K562 (cell line): ENCODE results near the gene HSD3B2. TPM values are rescaled to one million over a fixed set of nuclear protein-coding genes. Genes with fewer than 3 reads are reported as not detected.

ENCODE experiments used
- ATAC-seq: fragments of 200-7000 bp; cut with Tn5 transposase; 3 replicates; pipeline ENCODE4 v1.9.1; 2020; ENCODE audit warnings: moderate library complexity
- BruUV-seq: library from RNA; stranded (reverse); fragments of 400-500 nt; replicated peaks from 2 replicates; lab custom pipeline; 2021; lab: Mats Ljungman, UMichigan
- CTCF ChIA-PET: fragments of 300-600 bp; formaldehyde crosslinking; extraction: SDS; loops from one replicate; lab custom pipeline; 2021; ENCODE audit warnings: low intra/inter-chr PET ratio; lab: Yijun Ruan, JAX
- POLR2A ChIA-PET: fragments of 300-600, 350-650 bp; sonication (Branson Sonifier 250); formaldehyde crosslinking; extraction: SDS; loops from one replicate; lab custom pipeline; 2021; ENCODE audit warnings: antibody characterized with exemption, inconsistent platforms; lab: Yijun Ruan, JAX
- DNase-seq, 4 experiments: peaks; one replicate each; pipeline versions ENCODE4 v3.0.0 to v3.0.0-alpha.2; 2011 to 2018; ENCODE audit warnings: low spot score in 3 of 4, mixed read lengths in 3 of 4; ENCODE audit errors: extremely low read depth in 1 of 4
- FAIRE-seq: peaks from 2 replicates; lab custom pipeline; 2011; peaks lifted over from hg19 to GRCh38; lab: Jason Lieb, UNC
- H2AFZ ChIP-seq: 2 replicates; pipeline ENCODE4 v1.6.0; 2011; ENCODE audit warnings: low read depth, low read length, control low read depth, inconsistent platforms
- H3K27ac ChIP-seq: fragments of 200-600 bp; 3 replicates; pipeline ENCODE4 v1.8.0; 2011; ENCODE audit warnings: low read depth, mild to moderate bottlenecking, control low read depth, inconsistent platforms, low read length, moderate library complexity, mixed read lengths; ENCODE audit errors: extremely low read depth
- H3K27me3 ChIP-seq, 2 experiments: fragments of 300-600 bp in 1 of 2; 2 replicates in 1 of 2; 3 replicates in 1 of 2; pipeline versions ENCODE4 v1.6.0 to v1.8.0; 2011; ENCODE audit warnings: inconsistent platforms in 2 of 2, low read length in 2 of 2, mild to moderate bottlenecking in 1 of 2, mixed read lengths in 1 of 2, moderate library complexity in 1 of 2; ENCODE audit not compliant: control insufficient read depth in 2 of 2, insufficient read depth in 2 of 2
- H3K36me3 ChIP-seq: fragments of 300-600 bp; 3 replicates; pipeline ENCODE4 v1.8.0; 2011; ENCODE audit warnings: mild to moderate bottlenecking, low read length, inconsistent platforms; ENCODE audit not compliant: control insufficient read depth, insufficient read depth
- H3K4me1 ChIP-seq, 2 experiments: fragments of 200-600 bp in 1 of 2; replicated peaks in 1 of 2; 2 replicates in 1 of 2; 3 replicates in 1 of 2; pipeline versions ENCODE4 v1.5.1 to v1.8.0; 2011; ENCODE audit warnings: inconsistent platforms in 2 of 2, low read length in 2 of 2, mild to moderate bottlenecking in 1 of 2, mixed read lengths in 1 of 2, moderate library complexity in 1 of 2; ENCODE audit not compliant: control insufficient read depth in 2 of 2, insufficient read depth in 2 of 2
- H3K4me2 ChIP-seq: 2 replicates; pipeline ENCODE4 v1.6.1; 2011; ENCODE audit warnings: low read length, control low read depth, inconsistent platforms, mixed read lengths; ENCODE audit not compliant: insufficient read depth
- H3K4me3 ChIP-seq: fragments of 200-600 bp; sonication (generic), shearing (Covaris generic); 2 replicates; pipeline ENCODE4 v1.5.1; 2016; ENCODE audit warnings: control low read depth, inconsistent platforms
- H3K79me2 ChIP-seq: fragments of 200-600 bp; 3 replicates; pipeline ENCODE4 v1.8.0; 2011; ENCODE audit warnings: low read length, inconsistent platforms; ENCODE audit not compliant: control insufficient read depth, insufficient read depth
- H3K9ac ChIP-seq, 2 experiments: 2 replicates each; pipeline versions ENCODE4 v1.6.0 to v1.6.1; 2011; ENCODE audit warnings: low read depth in 2 of 2, low read length in 2 of 2, control low read depth in 1 of 2, inconsistent platforms in 1 of 2, mild to moderate bottlenecking in 1 of 2, mixed read lengths in 1 of 2; ENCODE audit not compliant: insufficient read depth in 1 of 2
- H3K9me1 ChIP-seq: one replicate; pipeline ENCODE4 v1.6.0; 2011; ENCODE audit warnings: inconsistent platforms, mild to moderate bottlenecking, low read length, moderate library complexity; ENCODE audit not compliant: control insufficient read depth, insufficient read depth
- H3K9me3 ChIP-seq: replicated peaks from 2 replicates; pipeline ENCODE4 v1.5.1; 2011; ENCODE audit warnings: low read depth, low read length, inconsistent platforms; ENCODE audit not compliant: control insufficient read depth, insufficient read depth
- H4K20me1 ChIP-seq: replicated peaks from 2 replicates; pipeline ENCODE4 v1.6.1; 2011; ENCODE audit warnings: low read length, inconsistent platforms, mixed read lengths; ENCODE audit not compliant: control insufficient read depth, insufficient read depth
- COPS2 ChIP-seq: fragments of 450-650 bp; conservative IDR thresholded peaks from 2 replicates; pipeline ENCODE4 v1.6.1; 2016; ENCODE audit warnings: mild to moderate bottlenecking, moderate library complexity
- FOXK2 ChIP-seq, 2 experiments: fragments of 450-650 bp; IDR thresholded peaks in 1 of 2; conservative IDR thresholded peaks in 1 of 2; 2 replicates each; pipeline ENCODE4 v1.6.1; 2016; ENCODE audit warnings: low read depth in 2 of 2, mild to moderate bottlenecking in 1 of 2
- PHF21A ChIP-seq: fragments of 450-650 bp; IDR thresholded peaks from 2 replicates; pipeline ENCODE4 v1.6.1; 2017; ENCODE audit warnings: low read depth, borderline replicate concordance
- RBM17 ChIP-seq: fragments of 200-400 bp; formaldehyde crosslinking; IDR thresholded peaks from 2 replicates; pipeline ENCODE4 v1.6.1; 2017; ENCODE audit warnings: low read depth, mild to moderate bottlenecking, low read length, borderline replicate concordance
- SMAD2 ChIP-seq: fragments of 150-350 bp; IDR thresholded peaks from 2 replicates; pipeline ENCODE4 v1.6.1; 2014; ENCODE audit warnings: low read depth, mild to moderate bottlenecking, low read length
- THRA ChIP-seq: fragments of 450-650 bp; IDR thresholded peaks from 2 replicates; pipeline ENCODE4 v1.6.1; 2017; ENCODE audit warnings: mild to moderate bottlenecking, moderate library complexity
- ZNF146 ChIP-seq: IDR thresholded peaks from one replicate; pipeline ENCODE4 v1.6.1; 2018; ENCODE audit warnings: missing compliant biosample characterization; ENCODE audit not compliant: unreplicated experiment
- ZNF384 ChIP-seq: IDR thresholded peaks from 2 replicates; pipeline ENCODE4 v1.6.1; 2012; ENCODE audit warnings: low read depth, low read length, improper control_type of control experiment
- ZNF699 ChIP-seq: fragments of 250-450 bp; sonication (Bioruptor Pico); IDR thresholded peaks from 2 replicates; pipeline ENCODE4 v1.8.0; 2021; ENCODE audit warnings: mild to moderate bottlenecking, moderate library complexity; ENCODE audit not compliant: insufficient replicate concordance
- WGBS: fragments of 100-300 bp; shearing (Covaris generic); methylation state at CpG from one replicate; pipeline ENCODE4 v1.1.6; 2016; ENCODE audit warnings: low coverage, mixed read lengths; ENCODE audit not compliant: insufficient coverage; ENCODE audit errors: missing lambda C conversion rate; 5-methylcytosine and 5-hydroxymethylcytosine counted together
- in situ Hi-C: fragments of 300-500 bp; cut with MboI; formaldehyde crosslinking; loops from 4 replicates; pipeline ENCODE4 v1.15.0; 2018; ENCODE audit warnings: inconsistent platforms, mixed read lengths
- intact Hi-C: fragments of 100-400 bp; cut with micrococcal nuclease; formaldehyde crosslinking; loops from 2 replicates; pipeline ENCODE4 v1.14.2; 2022
- polyA plus RNA-seq, 8 experiments: library from polyadenylated mRNA; depleted of rRNA in 4 of 8; stranded (reverse) in 5 of 8; unstranded in 3 of 8; fragments of >200 nt; fragmentation: Nextera tagmentation in 2 of 8; fragmentation: Illumina TruSeq in 1 of 8; extraction: Ambion mirVana in 2 of 8; extraction: Trizol in 1 of 8; gene quantifications; 2 replicates each; pipeline versions ENCODE4 v1.2.1 to v1.2.3, GENCODE V29; 2011 to 2014; ENCODE audit warnings: inconsistent platforms in 1 of 8, missing spikeins in 1 of 8
- total RNA-seq, 7 experiments: library from RNA; depleted of rRNA in 6 of 7; stranded (reverse); fragments of >200 nt in 6 of 7; fragmentation: Illumina TruSeq in 2 of 7; extraction: Trizol in 2 of 7; gene quantifications; 2 replicates each; pipeline versions ENCODE4 v1.2.1 to v1.2.3, GENCODE V29; 2011 to 2021; ENCODE audit warnings: low replicate concordance in 1 of 7
- TF ChIP-seq, protein P1 (sequence below): fragments of 200-600 bp; sonication (generic); IDR thresholded peaks from one replicate; pipeline ENCODE4 v1.6.1; 2012; ENCODE audit warnings: mild to moderate bottlenecking, low read depth, low read length, inconsistent platforms

HSD3B2 gene
- total and polyA plus RNA-seq, 9 of the 15 experiments (the other 6 are each of a cell fraction or from before 2014, with no cell fraction given) = 1.1 TPM; not detected in 8

DNA sequence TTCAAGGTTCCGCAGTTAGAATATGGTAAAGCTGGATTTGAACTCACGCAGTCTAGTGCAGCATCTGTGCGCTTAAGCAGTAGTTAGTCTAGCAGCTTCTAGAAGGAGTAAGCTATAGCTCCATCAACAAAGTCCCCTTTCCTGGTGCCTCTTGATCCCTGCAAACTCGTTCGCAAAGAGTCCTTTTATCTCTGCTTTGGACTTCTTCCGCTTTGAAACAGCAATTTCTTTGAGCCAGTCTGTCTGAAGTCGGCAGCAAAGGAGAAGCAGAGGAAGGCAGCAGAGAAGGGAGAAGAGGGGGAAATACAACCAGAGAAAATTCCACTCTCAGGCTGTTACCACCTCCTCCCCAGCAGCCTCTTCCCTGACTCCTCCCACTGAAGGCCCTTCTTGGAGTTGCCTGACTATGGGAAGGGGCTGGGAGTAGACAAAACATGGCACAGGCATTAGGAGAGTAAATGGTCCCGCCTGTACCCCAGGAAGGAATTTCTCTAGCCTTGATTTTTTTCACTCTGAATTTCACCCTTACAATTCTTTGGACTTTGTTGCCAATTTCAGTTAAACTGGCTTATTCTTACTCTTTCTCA, 25.9 kb downstream of the HSD3B2 start:
- no peaks in the 10 kb centered on the region for H3K9me1 ChIP-seq
- no peak overlapping the region for H3K9ac ChIP-seq
- DNase-seq (no peak), ATAC-seq (no peak), FAIRE-seq (no peak)
- POLR2A ChIA-PET = no interaction called here
- H3K79me2 ChIP-seq = no peaks in the 10 kb centered on the region
- no peak overlapping the region for H2AFZ ChIP-seq
- no TSS peak for BruUV-seq
- no peaks in the 10 kb centered on the region for H3K36me3 ChIP-seq
- in situ Hi-C loops = no loop called here
- H3K27ac ChIP-seq = no peak overlapping the region
- no peaks in the 10 kb centered on the region for H3K4me1 ChIP-seq
- no peaks in the 10 kb centered on the region for H4K20me1 ChIP-seq
- under 1% methylated on average over 8 of the region's 8 CpGs for WGBS
- intact Hi-C loops = loop anchor here (5.0 kb wide), 1 partner anchor 36 kb away; no protein-coding TSS in a partner anchor
- no peak overlapping the region for H3K4me3 ChIP-seq
- H3K27me3 ChIP-seq = 0 out of 5 replicates have a peak, but pooled peaks cover 0 to 2% of the 10 kb centered on the region in 2 experiments
- no peaks in the 10 kb centered on the region for H3K9me3 ChIP-seq
- H3K4me2 ChIP-seq = no peak overlapping the region
- CTCF ChIA-PET = no interaction called here
- TF ChIP-seq SMAD2 (no peak), FOXK2 (conservative IDR thresholded peaks at IDR 0.05 in 1 of 2, IDR thresholded peaks at IDR 0.05 in 1 of 2; ENCODE audit: low read depth in 2 of 2) (no peak), ZNF146 (no peak), ZNF699 (CRISPR knock-in tag) (no peak), COPS2 (no peak), THRA (no peak), PHF21A (no peak), RBM17 (no peak), ZNF384 (no peak)
- TF ChIP-seq, protein P1, sequence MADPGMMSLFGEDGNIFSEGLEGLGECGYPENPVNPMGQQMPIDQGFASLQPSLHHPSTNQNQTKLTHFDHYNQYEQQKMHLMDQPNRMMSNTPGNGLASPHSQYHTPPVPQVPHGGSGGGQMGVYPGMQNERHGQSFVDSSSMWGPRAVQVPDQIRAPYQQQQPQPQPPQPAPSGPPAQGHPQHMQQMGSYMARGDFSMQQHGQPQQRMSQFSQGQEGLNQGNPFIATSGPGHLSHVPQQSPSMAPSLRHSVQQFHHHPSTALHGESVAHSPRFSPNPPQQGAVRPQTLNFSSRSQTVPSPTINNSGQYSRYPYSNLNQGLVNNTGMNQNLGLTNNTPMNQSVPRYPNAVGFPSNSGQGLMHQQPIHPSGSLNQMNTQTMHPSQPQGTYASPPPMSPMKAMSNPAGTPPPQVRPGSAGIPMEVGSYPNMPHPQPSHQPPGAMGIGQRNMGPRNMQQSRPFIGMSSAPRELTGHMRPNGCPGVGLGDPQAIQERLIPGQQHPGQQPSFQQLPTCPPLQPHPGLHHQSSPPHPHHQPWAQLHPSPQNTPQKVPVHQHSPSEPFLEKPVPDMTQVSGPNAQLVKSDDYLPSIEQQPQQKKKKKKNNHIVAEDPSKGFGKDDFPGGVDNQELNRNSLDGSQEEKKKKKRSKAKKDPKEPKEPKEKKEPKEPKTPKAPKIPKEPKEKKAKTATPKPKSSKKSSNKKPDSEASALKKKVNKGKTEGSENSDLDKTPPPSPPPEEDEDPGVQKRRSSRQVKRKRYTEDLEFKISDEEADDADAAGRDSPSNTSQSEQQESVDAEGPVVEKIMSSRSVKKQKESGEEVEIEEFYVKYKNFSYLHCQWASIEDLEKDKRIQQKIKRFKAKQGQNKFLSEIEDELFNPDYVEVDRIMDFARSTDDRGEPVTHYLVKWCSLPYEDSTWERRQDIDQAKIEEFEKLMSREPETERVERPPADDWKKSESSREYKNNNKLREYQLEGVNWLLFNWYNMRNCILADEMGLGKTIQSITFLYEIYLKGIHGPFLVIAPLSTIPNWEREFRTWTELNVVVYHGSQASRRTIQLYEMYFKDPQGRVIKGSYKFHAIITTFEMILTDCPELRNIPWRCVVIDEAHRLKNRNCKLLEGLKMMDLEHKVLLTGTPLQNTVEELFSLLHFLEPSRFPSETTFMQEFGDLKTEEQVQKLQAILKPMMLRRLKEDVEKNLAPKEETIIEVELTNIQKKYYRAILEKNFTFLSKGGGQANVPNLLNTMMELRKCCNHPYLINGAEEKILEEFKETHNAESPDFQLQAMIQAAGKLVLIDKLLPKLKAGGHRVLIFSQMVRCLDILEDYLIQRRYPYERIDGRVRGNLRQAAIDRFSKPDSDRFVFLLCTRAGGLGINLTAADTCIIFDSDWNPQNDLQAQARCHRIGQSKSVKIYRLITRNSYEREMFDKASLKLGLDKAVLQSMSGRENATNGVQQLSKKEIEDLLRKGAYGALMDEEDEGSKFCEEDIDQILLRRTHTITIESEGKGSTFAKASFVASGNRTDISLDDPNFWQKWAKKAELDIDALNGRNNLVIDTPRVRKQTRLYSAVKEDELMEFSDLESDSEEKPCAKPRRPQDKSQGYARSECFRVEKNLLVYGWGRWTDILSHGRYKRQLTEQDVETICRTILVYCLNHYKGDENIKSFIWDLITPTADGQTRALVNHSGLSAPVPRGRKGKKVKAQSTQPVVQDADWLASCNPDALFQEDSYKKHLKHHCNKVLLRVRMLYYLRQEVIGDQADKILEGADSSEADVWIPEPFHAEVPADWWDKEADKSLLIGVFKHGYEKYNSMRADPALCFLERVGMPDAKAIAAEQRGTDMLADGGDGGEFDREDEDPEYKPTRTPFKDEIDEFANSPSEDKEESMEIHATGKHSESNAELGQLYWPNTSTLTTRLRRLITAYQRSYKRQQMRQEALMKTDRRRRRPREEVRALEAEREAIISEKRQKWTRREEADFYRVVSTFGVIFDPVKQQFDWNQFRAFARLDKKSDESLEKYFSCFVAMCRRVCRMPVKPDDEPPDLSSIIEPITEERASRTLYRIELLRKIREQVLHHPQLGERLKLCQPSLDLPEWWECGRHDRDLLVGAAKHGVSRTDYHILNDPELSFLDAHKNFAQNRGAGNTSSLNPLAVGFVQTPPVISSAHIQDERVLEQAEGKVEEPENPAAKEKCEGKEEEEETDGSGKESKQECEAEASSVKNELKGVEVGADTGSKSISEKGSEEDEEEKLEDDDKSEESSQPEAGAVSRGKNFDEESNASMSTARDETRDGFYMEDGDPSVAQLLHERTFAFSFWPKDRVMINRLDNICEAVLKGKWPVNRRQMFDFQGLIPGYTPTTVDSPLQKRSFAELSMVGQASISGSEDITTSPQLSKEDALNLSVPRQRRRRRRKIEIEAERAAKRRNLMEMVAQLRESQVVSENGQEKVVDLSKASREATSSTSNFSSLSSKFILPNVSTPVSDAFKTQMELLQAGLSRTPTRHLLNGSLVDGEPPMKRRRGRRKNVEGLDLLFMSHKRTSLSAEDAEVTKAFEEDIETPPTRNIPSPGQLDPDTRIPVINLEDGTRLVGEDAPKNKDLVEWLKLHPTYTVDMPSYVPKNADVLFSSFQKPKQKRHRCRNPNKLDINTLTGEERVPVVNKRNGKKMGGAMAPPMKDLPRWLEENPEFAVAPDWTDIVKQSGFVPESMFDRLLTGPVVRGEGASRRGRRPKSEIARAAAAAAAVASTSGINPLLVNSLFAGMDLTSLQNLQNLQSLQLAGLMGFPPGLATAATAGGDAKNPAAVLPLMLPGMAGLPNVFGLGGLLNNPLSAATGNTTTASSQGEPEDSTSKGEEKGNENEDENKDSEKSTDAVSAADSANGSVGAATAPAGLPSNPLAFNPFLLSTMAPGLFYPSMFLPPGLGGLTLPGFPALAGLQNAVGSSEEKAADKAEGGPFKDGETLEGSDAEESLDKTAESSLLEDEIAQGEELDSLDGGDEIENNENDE = no peak
